ENCODE data around the gene FAAP100. TPM values are rescaled to one million over a fixed set of nuclear protein-coding genes. Genes with fewer than 3 reads are reported as not detected.

Gene FAAP100
- total RNA-seq, 1 donor from 2014 or later: 13.0 TPM

- no peak for ATAC-seq (ENCODE audit: poor library complexity)
- intact Hi-C loops (cut with DNase I): no loop called here
- no peak for DNase-seq
These were observed 25.9 kb upstream of the FAAP100 start for GRCh38 chr17:81578038-81578441.

- intact Hi-C loops (cut with DNase I): no loop called here
- ATAC-seq (ENCODE audit: poor library complexity) (peak; percentile 14), DNase-seq (no peak)
These were observed 25.3 kb upstream of the FAAP100 start for GRCh38 chr17:81577278-81578000.

GRCh38 chr17:81576621-81577277 lies 24.6 kb upstream of the FAAP100 start:
- ATAC-seq (ENCODE audit: poor library complexity): no peak
- no peak for DNase-seq
- intact Hi-C loops (cut with DNase I): no loop called here

GRCh38 chr17:81575836-81576235 lies 23.7 kb upstream of the FAAP100 start:
- no peak for ATAC-seq (ENCODE audit: poor library complexity)
- intact Hi-C loops (cut with DNase I): no loop called here
- no peak for DNase-seq

GRCh38 chr17:81574643-81574956 lies 22.4 kb upstream of the FAAP100 start:
- no peak for DNase-seq
- no peak for ATAC-seq (ENCODE audit: poor library complexity)
- intact Hi-C loops (cut with DNase I): no loop called here

GRCh38 chr17:81573794-81574642 lies 21.9 kb upstream of the FAAP100 start:
- ATAC-seq (ENCODE audit: poor library complexity): no peak
- DNase-seq: no peak

GRCh38 chr17:81572563-81573168 lies 20.5 kb upstream of the FAAP100 start:
- intact Hi-C loops (cut with DNase I): no loop called here
- no peak for ATAC-seq (ENCODE audit: poor library complexity)
- no peak for DNase-seq

More at GRCh38 chr17:81573794-81574642, 21.9 kb upstream of the FAAP100 start:
- intact Hi-C loops (cut with DNase I): no loop called here

GRCh38 chr17:81570964-81571363 lies 18.8 kb upstream of the FAAP100 start:
- DNase-seq: no peak
- intact Hi-C loops (cut with DNase I): no loop called here
- no peak for ATAC-seq (ENCODE audit: poor library complexity)

- no peak for ATAC-seq (ENCODE audit: poor library complexity)
- intact Hi-C loops (cut with DNase I): no loop called here
- DNase-seq: no peak
These were observed 17.9 kb upstream of the FAAP100 start for GRCh38 chr17:81569986-81570514.

- ATAC-seq (ENCODE audit: poor library complexity) (no peak), DNase-seq (no peak)
- intact Hi-C loops (cut with DNase I): no loop called here
These were observed 16.3 kb upstream of the FAAP100 start for GRCh38 chr17:81568416-81568815.

GRCh38 chr17:81567191-81567590 lies 15.0 kb upstream of the FAAP100 start:
- ATAC-seq (ENCODE audit: poor library complexity): no peak

GRCh38 chr17:81566461-81567126 lies 14.4 kb upstream of the FAAP100 start:
- DNase-seq (peak; percentile 81), ATAC-seq (ENCODE audit: poor library complexity) (peak; percentile 74)
- intact Hi-C loops (cut with DNase I): no loop called here

More at GRCh38 chr17:81567191-81567590, 15.0 kb upstream of the FAAP100 start:
- intact Hi-C loops (cut with DNase I): no loop called here
- no peak for DNase-seq

GRCh38 chr17:81565231-81565630 lies 13.1 kb upstream of the FAAP100 start:
- no peak for ATAC-seq (ENCODE audit: poor library complexity)
- intact Hi-C loops (cut with DNase I): no loop called here
- DNase-seq: no peak

- ATAC-seq (ENCODE audit: poor library complexity) (no peak), DNase-seq (no peak)
- intact Hi-C loops (cut with DNase I): no loop called here
These were observed 12.6 kb upstream of the FAAP100 start for GRCh38 chr17:81564778-81565177.

GRCh38 chr17:81563861-81564586 lies 11.9 kb upstream of the FAAP100 start:
- ATAC-seq (ENCODE audit: poor library complexity): no peak
- no peak for DNase-seq

GRCh38 chr17:81561494-81561885 lies 9.3 kb upstream of the FAAP100 start:
- no peak for DNase-seq
- intact Hi-C loops (cut with DNase I): no loop called here
- ATAC-seq (ENCODE audit: poor library complexity): no peak

More at GRCh38 chr17:81563861-81564586, 11.9 kb upstream of the FAAP100 start:
- intact Hi-C loops (cut with DNase I): no loop called here

GRCh38 chr17:81558941-81559806 lies 7.0 kb upstream of the FAAP100 start:
- intact Hi-C loops (cut with DNase I): no loop called here
- ATAC-seq (ENCODE audit: poor library complexity) (peak; percentile 62), DNase-seq (peak; percentile 69)
